Omental fat pad (tissue), 4 donors: Measurements from ENCODE around the gene BRSK1. TPM values are rescaled to one million over a fixed set of nuclear protein-coding genes. Genes with fewer than 3 reads are reported as not detected.

Experiments
- ATAC-seq: fragments of 150-250 bp; one replicate; pipeline ENCODE4 v1.9.1; 2016; ENCODE audit warnings: mild to moderate bottlenecking, moderate library complexity; ENCODE audit not compliant: low FRiP score
- DNase-seq: peaks from one replicate; pipeline ENCODE4 v3.0.0-alpha.2; 2019; ENCODE audit warnings: low spot score
- CTCF ChIP-seq, 3 donors: fragments of 450-650 bp; IDR thresholded peaks; one replicate each; pipeline ENCODE4 v1.5.1; 2016 to 2017; ENCODE audit warnings: antibody characterized with exemption in 3 of 3, mild to moderate bottlenecking in 3 of 3, moderate library complexity in 2 of 3
- total RNA-seq, 4 donors: library from RNA; depleted of rRNA; stranded (reverse); fragments of >200 nt; gene quantifications; one replicate each; pipeline ENCODE4 v1.1.0, GENCODE V29; 2016

BRSK1 gene
- total RNA-seq, 4 donors from 2014 or later: 0.19 to 2.1 TPM; not detected in 2

DNA sequence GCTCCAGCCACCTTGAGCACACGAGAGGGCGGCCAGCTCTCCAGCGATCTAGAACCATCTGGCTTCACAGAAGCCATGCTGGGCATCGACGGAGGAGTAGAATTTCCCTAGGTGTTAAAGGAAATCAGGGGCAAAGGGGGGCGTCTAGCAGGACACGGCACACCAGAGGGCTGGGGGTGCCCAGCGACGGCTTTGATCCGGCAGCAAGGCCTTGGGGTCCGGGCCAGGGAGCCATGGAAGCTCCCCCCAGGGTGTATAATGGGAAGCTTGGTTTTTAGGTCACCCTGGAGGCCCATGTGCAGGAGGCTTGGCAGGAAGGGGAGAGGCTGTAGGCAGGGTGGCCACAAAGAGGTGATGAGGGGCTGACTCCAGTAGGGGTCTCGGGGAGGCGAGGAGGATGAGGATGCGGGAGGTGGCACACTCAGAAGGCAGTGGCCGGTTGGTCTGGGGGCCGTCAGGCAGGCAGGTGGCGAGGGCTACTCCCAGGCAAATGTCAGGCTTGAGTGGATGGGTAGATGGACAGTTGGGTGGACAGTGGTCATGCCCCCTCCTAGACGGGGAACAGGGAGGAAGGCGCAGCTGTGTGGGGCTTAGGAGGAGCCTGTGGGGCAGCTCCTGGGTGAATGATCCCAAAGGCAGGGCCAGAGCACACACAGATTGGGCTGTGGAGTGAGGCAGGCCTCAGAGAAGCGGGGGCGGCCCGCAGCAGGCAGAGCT is 61.5 kb downstream of the BRSK1 start:
- no peak for TF ChIP-seq CTCF (IDR thresholded peaks at IDR 0.05)
- ATAC-seq (no peak), DNase-seq (no peak)

DNA sequence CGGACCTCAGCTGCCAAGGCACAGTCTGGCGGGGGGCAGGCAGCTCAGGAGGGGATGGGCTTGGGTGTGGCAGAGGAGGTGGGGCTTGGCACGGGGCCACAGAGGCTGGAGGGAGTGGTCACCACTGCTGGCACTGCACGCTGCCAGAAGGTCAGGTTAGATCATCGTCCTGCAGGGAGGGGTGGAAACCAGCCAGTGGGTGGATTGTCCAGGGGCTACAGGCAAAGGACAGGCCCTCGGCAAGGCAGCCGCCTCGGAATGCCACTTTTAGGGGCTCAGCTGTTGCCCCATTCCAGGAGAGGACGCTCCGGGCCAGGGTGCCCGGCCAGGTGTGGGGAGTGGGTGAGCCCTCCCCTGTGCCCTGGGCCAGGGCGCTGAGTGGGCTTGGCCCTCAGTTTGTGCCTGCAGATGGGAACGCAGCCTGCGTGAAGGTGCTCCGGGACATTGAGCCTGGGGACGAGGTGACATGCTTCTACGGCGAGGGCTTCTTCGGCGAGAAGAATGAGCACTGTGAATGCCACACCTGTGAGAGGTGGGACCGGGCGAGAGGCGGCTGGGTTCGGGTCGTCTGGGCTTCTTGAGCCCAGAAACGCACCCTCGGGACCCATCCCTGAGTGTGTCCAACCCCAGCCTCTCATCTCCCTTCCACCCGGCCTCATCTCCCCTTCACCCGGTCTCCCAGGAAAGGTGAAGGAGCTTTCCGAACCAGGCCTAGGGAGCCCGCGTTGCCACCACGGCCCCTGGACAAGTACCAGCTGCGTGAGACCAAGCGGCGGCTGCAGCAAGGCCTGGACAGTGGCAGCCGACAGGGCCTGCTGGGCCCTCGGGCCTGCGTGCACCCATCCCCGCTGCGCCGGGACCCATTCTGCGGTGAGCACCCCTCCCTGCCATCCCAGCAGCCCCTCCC is 62.3 kb downstream of the BRSK1 start:
- ATAC-seq: peak; percentile 83
- peak; percentile 66 for DNase-seq
- no peak for TF ChIP-seq CTCF (IDR thresholded peaks at IDR 0.05)

GRCh38 chr19:55346725-55347441 is 63.1 kb downstream of the BRSK1 start:
- TF ChIP-seq CTCF (IDR thresholded peaks at IDR 0.05): no peak
- ATAC-seq: no peak
- no peak for DNase-seq

DNA sequence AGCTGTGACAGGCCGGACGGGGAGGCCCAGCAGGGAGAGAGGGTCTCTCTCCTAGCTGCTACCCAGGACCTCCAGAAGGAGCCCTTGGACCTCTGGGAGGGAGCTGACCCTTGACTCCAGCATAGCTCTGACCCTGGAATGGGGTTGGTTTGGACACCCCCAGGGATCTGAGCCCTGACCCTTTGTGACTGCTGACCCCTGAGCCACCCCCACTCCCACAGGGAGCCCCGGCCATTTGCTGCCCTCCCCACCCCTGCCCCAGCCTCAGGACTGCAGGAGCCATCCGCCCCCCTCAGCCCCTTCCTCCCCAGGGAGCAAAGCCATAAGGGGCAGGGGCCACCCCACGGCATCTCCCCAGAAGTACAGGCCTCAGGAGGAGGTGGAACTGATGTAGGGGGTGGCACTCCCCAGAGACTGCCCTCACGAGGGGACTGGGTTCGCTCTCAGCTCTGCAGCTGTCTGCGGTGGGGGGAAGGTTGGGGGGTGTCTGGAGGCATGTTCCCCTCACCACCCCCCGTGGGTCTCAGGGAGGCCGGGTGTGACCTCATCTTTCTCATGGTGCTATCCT is 63.7 kb downstream of the BRSK1 start:
- TF ChIP-seq CTCF (IDR thresholded peaks at IDR 0.05): no peak
- DNase-seq (no peak), ATAC-seq (no peak)

DNA sequence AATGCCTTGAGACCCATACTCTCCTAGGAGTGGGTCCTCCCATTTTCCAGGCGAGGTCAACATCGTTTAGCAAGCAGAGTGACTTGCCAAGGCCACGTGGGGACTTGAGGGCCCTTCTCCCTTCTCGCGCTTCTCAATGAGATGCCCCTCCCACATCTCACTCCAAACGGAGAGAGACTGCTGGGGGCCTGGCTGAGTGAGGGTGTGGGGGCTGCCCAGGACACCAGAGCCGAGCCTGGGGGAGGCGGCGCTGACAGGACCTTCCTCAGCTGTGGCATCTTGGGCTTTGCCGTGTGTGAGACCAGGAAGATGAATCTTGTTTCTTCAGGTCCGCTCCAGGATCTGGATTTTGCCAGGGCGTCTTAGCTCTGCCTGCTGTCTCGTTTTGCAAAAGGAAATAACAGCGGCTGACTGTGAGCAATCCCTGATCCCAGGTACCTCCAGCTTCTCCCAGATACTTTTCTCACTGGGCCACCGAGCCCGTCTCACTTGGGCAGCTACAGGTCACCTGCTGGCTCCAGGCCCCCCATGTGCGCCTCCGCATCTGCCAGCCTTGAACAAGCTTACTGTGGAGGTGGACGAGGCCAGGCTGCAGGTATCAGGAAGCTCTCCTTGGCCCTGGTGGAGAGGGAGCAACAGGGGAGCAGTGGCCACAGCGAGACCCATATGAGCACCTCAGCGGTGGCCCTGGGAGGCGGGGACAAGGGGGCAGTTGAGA is 64.7 kb downstream of the BRSK1 start:
- ATAC-seq: no peak

More for the DNA sequence above, 64.7 kb downstream of the BRSK1 start:
- DNase-seq: no peak
- TF ChIP-seq CTCF (IDR thresholded peaks at IDR 0.05): no peak
